OCI-LY3 (cell line): ENCODE data around the gene ERBIN.

Source experiments
- H2AFZ ChIP-seq: fragments of 200-600, 300-600 bp; shearing (Covaris generic); 2 replicates; pipeline ENCODE4 v1.6.0; 2014; ENCODE audit warnings: antibody characterized with exemption, low read depth, low read length
- H3K27ac ChIP-seq: fragments of 200-600, 300-600 bp; sonication (generic); 2 replicates; pipeline ENCODE4 v1.5.1; 2014; ENCODE audit warnings: mild to moderate bottlenecking, low read length, moderate library complexity, mixed read lengths
- H3K27me3 ChIP-seq: fragments of 200-600, 300-600 bp; sonication (generic); 2 replicates; pipeline ENCODE4 v1.6.1; 2014; ENCODE audit warnings: low read depth, low read length, mixed read lengths
- H3K36me3 ChIP-seq: fragments of 200-600, 300-600 bp; sonication (generic); replicated peaks from 2 replicates; pipeline ENCODE3; 2014; ENCODE audit warnings: low read depth, low read length, mixed read lengths
- H3K4me1 ChIP-seq: fragments of 300-600, 200-600 bp; sonication (generic); 2 replicates; pipeline ENCODE4 v1.6.1; 2014; ENCODE audit warnings: low read length, mixed read lengths
- H3K4me2 ChIP-seq: fragments of 200-600, 300-600 bp; sonication (generic); 2 replicates; pipeline ENCODE4 v1.6.1; 2014; ENCODE audit warnings: low read length, mixed read lengths
- H3K4me3 ChIP-seq: fragments of 300-600, 200-600 bp; sonication (generic); 2 replicates; pipeline ENCODE4 v1.5.1; 2014; ENCODE audit warnings: antibody characterized with exemption, mild to moderate bottlenecking, low read length, moderate library complexity
- H3K79me2 ChIP-seq: fragments of 300-600, 200-600 bp; shearing (Covaris generic); 2 replicates; pipeline ENCODE4 v1.6.1; 2014; ENCODE audit warnings: mild to moderate bottlenecking, low read length, mixed read lengths
- H3K9ac ChIP-seq: fragments of 300-600, 200-600 bp; shearing (Covaris generic); 2 replicates; pipeline ENCODE4 v1.6.0; 2014; ENCODE audit warnings: mild to moderate bottlenecking, low read length, moderate library complexity
- H3K9me3 ChIP-seq: fragments of 200-600, 300-600 bp; shearing (Covaris generic); 2 replicates; pipeline ENCODE4 v1.6.1; 2014; ENCODE audit warnings: low read length, mixed read lengths; ENCODE audit not compliant: insufficient read depth
- H4K20me1 ChIP-seq: fragments of 200-600, 300-600 bp; sonication (generic); 2 replicates; pipeline ENCODE4 v1.6.1; 2016; ENCODE audit warnings: low read length, mixed read lengths; ENCODE audit not compliant: insufficient read depth
- EZH2phosphoT487 ChIP-seq: fragments of 200-600 bp; shearing (Covaris generic); IDR thresholded peaks from 2 replicates; pipeline ENCODE4 v1.6.1; 2018; ENCODE audit warnings: antibody characterized with exemption, mixed run types, low read depth
- TF ChIP-seq, protein P1 (sequence below): fragments of 200-600, 300-600 bp; sonication (generic); IDR thresholded peaks from 2 replicates; pipeline ENCODE4 v1.5.1; 2014; ENCODE audit warnings: antibody characterized with exemption, low read length, low read depth

Gene ERBIN

GRCh38 chr5:65948115-65948747 lies 21.9 kb downstream of the ERBIN start:
- H3K27ac ChIP-seq = no peak overlapping the region
- no peak overlapping the region for H3K4me2 ChIP-seq
- H3K4me1 ChIP-seq = no peaks in the 10 kb centered on the region
- H3K27me3 ChIP-seq = no peaks in the 10 kb centered on the region
- H3K4me3 ChIP-seq = no peak overlapping the region
- H4K20me1 ChIP-seq = peaks cover 85% of the 10 kb centered on the region
- peaks cover 99% of the 10 kb centered on the region for H3K79me2 ChIP-seq
- TF ChIP-seq EZH2phosphoT487 = no peak
- TF ChIP-seq, protein P1, sequence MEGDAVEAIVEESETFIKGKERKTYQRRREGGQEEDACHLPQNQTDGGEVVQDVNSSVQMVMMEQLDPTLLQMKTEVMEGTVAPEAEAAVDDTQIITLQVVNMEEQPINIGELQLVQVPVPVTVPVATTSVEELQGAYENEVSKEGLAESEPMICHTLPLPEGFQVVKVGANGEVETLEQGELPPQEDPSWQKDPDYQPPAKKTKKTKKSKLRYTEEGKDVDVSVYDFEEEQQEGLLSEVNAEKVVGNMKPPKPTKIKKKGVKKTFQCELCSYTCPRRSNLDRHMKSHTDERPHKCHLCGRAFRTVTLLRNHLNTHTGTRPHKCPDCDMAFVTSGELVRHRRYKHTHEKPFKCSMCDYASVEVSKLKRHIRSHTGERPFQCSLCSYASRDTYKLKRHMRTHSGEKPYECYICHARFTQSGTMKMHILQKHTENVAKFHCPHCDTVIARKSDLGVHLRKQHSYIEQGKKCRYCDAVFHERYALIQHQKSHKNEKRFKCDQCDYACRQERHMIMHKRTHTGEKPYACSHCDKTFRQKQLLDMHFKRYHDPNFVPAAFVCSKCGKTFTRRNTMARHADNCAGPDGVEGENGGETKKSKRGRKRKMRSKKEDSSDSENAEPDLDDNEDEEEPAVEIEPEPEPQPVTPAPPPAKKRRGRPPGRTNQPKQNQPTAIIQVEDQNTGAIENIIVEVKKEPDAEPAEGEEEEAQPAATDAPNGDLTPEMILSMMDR = no peak
- no peaks in the 10 kb centered on the region for H3K9me3 ChIP-seq
- peaks cover 12% of the 10 kb centered on the region for H3K36me3 ChIP-seq
- H2AFZ ChIP-seq = no peak overlapping the region
- H3K9ac ChIP-seq = no peak overlapping the region

- H4K20me1 ChIP-seq = peaks cover 82% of the 10 kb centered on the region
- H3K9me3 ChIP-seq = no peaks in the 10 kb centered on the region
- H3K27ac ChIP-seq = no peak overlapping the region
Measured at GRCh38 chr5:65951330-65951729, 25.0 kb downstream of the ERBIN start.

GRCh38 chr5:65952259-65952658 lies 25.9 kb downstream of the ERBIN start:
- no peak overlapping the region for H2AFZ ChIP-seq
- H3K4me2 ChIP-seq = no peak overlapping the region
- no peak overlapping the region for H3K9ac ChIP-seq
- TF ChIP-seq, protein P1 = no peak
- no peaks in the 10 kb centered on the region for H3K27me3 ChIP-seq
- H3K4me3 ChIP-seq = no peak overlapping the region
- H3K9me3 ChIP-seq = no peaks in the 10 kb centered on the region
- H3K36me3 ChIP-seq = peaks cover 4% of the 10 kb centered on the region
- peaks cover 97% of the 10 kb centered on the region for H3K79me2 ChIP-seq
- H3K27ac ChIP-seq = no peak overlapping the region
- H3K4me1 ChIP-seq = no peaks in the 10 kb centered on the region
- H4K20me1 ChIP-seq = peaks cover 76% of the 10 kb centered on the region

More at GRCh38 chr5:65951330-65951729, 25.0 kb downstream of the ERBIN start:
- Histone ChIP-seq H3K4me1 (no peaks in the 10 kb centered on the region), H3K9ac (no peak overlapping the region), H3K4me2 (no peak overlapping the region), H3K27me3 (no peaks in the 10 kb centered on the region), H3K36me3 (peaks cover under 1% of the 10 kb centered on the region), H2AFZ (no peak overlapping the region), H3K4me3 (no peak overlapping the region), H3K79me2 (peaks cover 99% of the 10 kb centered on the region)
- TF ChIP-seq, protein P1 = no peak
- no peak for TF ChIP-seq EZH2phosphoT487

DNA sequence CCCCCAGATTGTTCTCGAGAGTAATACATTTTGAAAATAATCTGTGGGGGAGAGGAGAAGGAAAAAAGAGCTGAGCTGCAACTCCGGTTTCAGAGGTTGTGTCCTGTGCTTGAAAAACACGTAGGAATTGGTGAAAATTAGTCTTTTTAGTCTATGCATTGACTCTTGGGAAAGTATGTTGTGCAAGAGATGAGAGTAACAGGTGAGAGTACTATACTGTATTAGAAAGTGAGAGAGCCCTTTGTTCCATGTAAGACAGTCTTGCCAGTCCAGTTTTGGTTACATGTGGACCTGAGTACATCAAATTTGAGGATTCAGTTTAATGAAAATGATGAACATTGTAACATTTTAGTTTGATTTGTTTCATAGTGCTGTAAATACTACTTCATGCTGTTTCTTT lies 27.8 kb downstream of the ERBIN start:
- no peaks in the 10 kb centered on the region for H3K27me3 ChIP-seq
- H3K9me3 ChIP-seq = no peaks in the 10 kb centered on the region
- H3K4me3 ChIP-seq = no peak overlapping the region
- H3K79me2 ChIP-seq = peaks cover 81% of the 10 kb centered on the region
- no peak overlapping the region for H3K4me2 ChIP-seq
- H4K20me1 ChIP-seq = peaks cover 64% of the 10 kb centered on the region
- H3K36me3 ChIP-seq = peaks cover 8% of the 10 kb centered on the region
- no peak overlapping the region for H3K9ac ChIP-seq
- no peak overlapping the region for H2AFZ ChIP-seq
- no peaks in the 10 kb centered on the region for H3K4me1 ChIP-seq
- H3K27ac ChIP-seq = no peak overlapping the region
- no peak for TF ChIP-seq EZH2phosphoT487
- TF ChIP-seq, protein P1 = no peak
